ENCODE data around the gene ZNF792. TPM values are rescaled to one million over a fixed set of nuclear protein-coding genes. Genes with fewer than 3 reads are reported as not detected.

Gene ZNF792
- total and polyA plus RNA-seq, 2 of the 4 experiments (the other 2 are of a cell fraction) = 1.5 to 4.8 TPM

- no TSS peak for BruUV-seq (replicated peaks)
- DNase-seq (no peak), ATAC-seq (ENCODE audit: low read depth) (no peak)
- Histone ChIP-seq H3K56ac (ENCODE audit: extremely low read depth, insufficient read depth, low read length) (no peak overlapping the region), H4K5ac (ENCODE audit: low read depth, low read length) (no peak overlapping the region), H2BK5ac (ENCODE audit: low read depth, low read length, poor library complexity, severe bottlenecking) (no peak overlapping the region), H4K8ac (ENCODE audit: low read depth in 2 of 2, low read length in 2 of 2) (no peak overlapping the region), H3K36me3 (ENCODE audit: control insufficient read depth, insufficient read depth, low read length) (no peaks in the 10 kb centered on the region), H2AK5ac (ENCODE audit: low read depth, low read length) (no peak overlapping the region), H3K9me1 (ENCODE audit: insufficient read depth, low read length) (no peaks in the 10 kb centered on the region), H3K4ac (ENCODE audit: low read depth, low read length) (no peak overlapping the region), H2BK15ac (ENCODE audit: low read depth, low read length) (no peak overlapping the region), H4K91ac (ENCODE audit: insufficient read depth, low read depth, low read length) (no peak overlapping the region), H3K27ac (ENCODE audit: insufficient read depth, low read length) (no peak overlapping the region), H3K9ac (ENCODE audit: low read depth, low read length) (no peak overlapping the region), H2BK120ac (ENCODE audit: low read depth, low read length) (no peak overlapping the region), H3K27me3 (ENCODE audit: control insufficient read depth, insufficient read depth, low read length) (peaks cover 5% of the 10 kb centered on the region), H3K18ac (ENCODE audit: low read depth, low read length) (no peak overlapping the region), H2AFZ (replicated peaks; ENCODE audit: low read length, poor library complexity) (no peak overlapping the region), H3K4me2 (ENCODE audit: low read depth, low read length) (no peak overlapping the region), H3K4me3 (ENCODE audit: insufficient read depth, low read depth, low read length) (no peak overlapping the region), H3K79me1 (ENCODE audit: low read depth in 1 of 2, low read length in 2 of 2) (no peaks in the 10 kb centered on the region), H3K14ac (replicated peaks; ENCODE audit: low read depth, low read length) (no peak overlapping the region), H3K4me1 (ENCODE audit: control insufficient read depth, insufficient read depth, low read length) (no peaks in the 10 kb centered on the region), H2BK20ac (ENCODE audit: low read depth, low read length) (no peak overlapping the region), H2AK9ac (replicated peaks; ENCODE audit: low read depth, low read length, poor library complexity) (no peak overlapping the region), H3K9me3 (ENCODE audit: control insufficient read depth, insufficient read depth, low read length) (no peaks in the 10 kb centered on the region; the same call in 1 of the 2 replicates), H4K20me1 (ENCODE audit: insufficient read depth, low read length) (no peaks in the 10 kb centered on the region), H3K23ac (ENCODE audit: low read depth, low read length) (no peak overlapping the region)
- intact Hi-C loops (cut with micrococcal nuclease) (no loop called here), in situ Hi-C loops (cut with MboI; ENCODE audit: low sequenced_read_pairs) (no loop called here), dilution Hi-C loops (cut with HindIII; ENCODE audit: low sequenced_read_pairs, unreplicated experiment) (no loop called here)
- CTCF ChIA-PET = interaction anchor here (0.6 kb wide), 1 partner anchor 197 kb away, joined by 3 read pairs; no protein-coding TSS in a partner anchor
- POLR2A ChIA-PET (ENCODE audit: unreplicated experiment) = no interaction called here
- no CpG with 5 or more reads among the region's 3 CpGs for WGBS, 2 experiments (ENCODE audit: extremely low coverage in 2 of 2, insufficient read length in 1 of 2)
- TF ChIP-seq, protein P1, sequence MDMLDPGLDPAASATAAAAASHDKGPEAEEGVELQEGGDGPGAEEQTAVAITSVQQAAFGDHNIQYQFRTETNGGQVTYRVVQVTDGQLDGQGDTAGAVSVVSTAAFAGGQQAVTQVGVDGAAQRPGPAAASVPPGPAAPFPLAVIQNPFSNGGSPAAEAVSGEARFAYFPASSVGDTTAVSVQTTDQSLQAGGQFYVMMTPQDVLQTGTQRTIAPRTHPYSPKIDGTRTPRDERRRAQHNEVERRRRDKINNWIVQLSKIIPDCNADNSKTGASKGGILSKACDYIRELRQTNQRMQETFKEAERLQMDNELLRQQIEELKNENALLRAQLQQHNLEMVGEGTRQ (IDR thresholded peaks at IDR 0.05; ENCODE audit: low read depth, low read length) = no peak
- TF ChIP-seq RAD21 (IDR thresholded peaks at IDR 0.05; ENCODE audit: low read length) (no peak), NFE2L2 (IDR thresholded peaks at IDR 0.05; ENCODE audit: low read depth, low read length) (no peak), FOS (IDR thresholded peaks at IDR 0.05; ENCODE audit: low read depth, low read length) (no peak), MAZ (IDR thresholded peaks at IDR 0.05; ENCODE audit: borderline replicate concordance, low read depth, low read length) (no peak), SMC3 (IDR thresholded peaks at IDR 0.05; ENCODE audit: low read depth, low read length) (no peak), CTCF (conservative IDR thresholded peaks at IDR 0.05; ENCODE audit: low read depth, low read length) (no peak), BHLHE40 (IDR thresholded peaks at IDR 0.05; ENCODE audit: low read depth, low read length) (no peak), CHD1 (IDR thresholded peaks at IDR 0.05; ENCODE audit: low read depth, low read length) (no peak)
Observed at GRCh38 chr19:34910770-34911169, 53.3 kb downstream of the ZNF792 start.

All from IMR-90 (cell line).